OCI-LY3 (cell line): ENCODE measurements around the gene THEM4.

Experiments used
- EZH2phosphoT487 ChIP-seq: fragments of 200-600 bp; shearing (Covaris generic); IDR thresholded peaks from 2 replicates; pipeline ENCODE4 v1.6.1; 2018; ENCODE audit warnings: antibody characterized with exemption, mixed run types, low read depth
- TF ChIP-seq, protein P1 (sequence below): fragments of 200-600, 300-600 bp; sonication (generic); IDR thresholded peaks from 2 replicates; pipeline ENCODE4 v1.5.1; 2014; ENCODE audit warnings: antibody characterized with exemption, low read length, low read depth

DNA sequence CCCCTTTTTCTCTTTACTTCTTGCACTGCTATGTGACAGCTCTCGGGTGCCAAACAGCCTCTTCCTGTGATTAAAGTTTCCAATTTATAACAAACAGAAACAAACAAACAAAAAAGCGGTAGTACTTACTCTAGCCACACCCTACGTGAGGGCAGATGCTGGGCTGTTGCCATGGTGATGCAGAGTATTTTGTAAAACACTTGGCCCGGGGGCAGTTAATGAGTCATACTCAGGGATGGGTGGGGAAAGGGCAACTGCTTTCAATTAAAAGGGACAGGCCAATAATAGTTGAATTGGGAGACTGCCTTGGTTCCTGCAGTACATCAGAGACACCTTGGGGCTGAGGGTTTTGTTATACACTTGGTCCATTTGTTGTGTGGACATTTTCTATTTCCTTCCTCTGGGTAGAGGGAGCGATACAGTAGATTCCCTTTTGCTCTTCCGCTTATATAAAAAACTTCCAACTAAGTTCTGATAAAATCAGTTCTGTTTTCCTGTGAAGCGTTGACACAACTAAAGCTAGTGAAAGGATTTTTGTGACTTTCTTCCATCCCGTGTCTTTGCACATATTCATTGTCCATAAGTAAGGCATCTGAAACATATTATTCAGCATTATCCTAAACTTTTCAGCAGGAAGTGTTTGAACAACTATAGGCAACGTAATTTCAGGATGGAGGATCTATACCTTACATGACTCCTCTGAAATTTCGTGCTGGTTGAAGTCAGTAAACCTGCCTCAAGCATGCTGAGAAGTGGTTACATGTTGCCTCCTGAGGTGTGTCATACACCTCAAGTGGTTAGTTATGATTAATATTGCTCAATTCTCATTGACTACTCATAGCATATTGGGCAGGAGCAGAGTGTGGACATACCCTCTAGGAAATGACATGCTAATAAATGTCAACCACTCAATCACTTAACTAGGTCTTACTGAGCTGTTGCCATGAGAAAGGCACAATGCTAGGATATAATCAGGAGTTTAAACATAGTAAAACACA is 36.7 kb upstream of the THEM4 start:
- TF ChIP-seq, protein P1, sequence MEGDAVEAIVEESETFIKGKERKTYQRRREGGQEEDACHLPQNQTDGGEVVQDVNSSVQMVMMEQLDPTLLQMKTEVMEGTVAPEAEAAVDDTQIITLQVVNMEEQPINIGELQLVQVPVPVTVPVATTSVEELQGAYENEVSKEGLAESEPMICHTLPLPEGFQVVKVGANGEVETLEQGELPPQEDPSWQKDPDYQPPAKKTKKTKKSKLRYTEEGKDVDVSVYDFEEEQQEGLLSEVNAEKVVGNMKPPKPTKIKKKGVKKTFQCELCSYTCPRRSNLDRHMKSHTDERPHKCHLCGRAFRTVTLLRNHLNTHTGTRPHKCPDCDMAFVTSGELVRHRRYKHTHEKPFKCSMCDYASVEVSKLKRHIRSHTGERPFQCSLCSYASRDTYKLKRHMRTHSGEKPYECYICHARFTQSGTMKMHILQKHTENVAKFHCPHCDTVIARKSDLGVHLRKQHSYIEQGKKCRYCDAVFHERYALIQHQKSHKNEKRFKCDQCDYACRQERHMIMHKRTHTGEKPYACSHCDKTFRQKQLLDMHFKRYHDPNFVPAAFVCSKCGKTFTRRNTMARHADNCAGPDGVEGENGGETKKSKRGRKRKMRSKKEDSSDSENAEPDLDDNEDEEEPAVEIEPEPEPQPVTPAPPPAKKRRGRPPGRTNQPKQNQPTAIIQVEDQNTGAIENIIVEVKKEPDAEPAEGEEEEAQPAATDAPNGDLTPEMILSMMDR: no peak
- no peak for TF ChIP-seq EZH2phosphoT487
